WTC11 (cell line): ENCODE data around the gene SRP14. TPM values are rescaled to one million over a fixed set of nuclear protein-coding genes. Genes with fewer than 3 reads are reported as not detected.

Experiments used
- ATAC-seq: fragments of 200-7000 bp; cut with Tn5 transposase; 2 replicates; pipeline ENCODE4 v1.10.0; 2021; ENCODE audit warnings: mild to moderate bottlenecking, moderate library complexity
- CTCF ChIA-PET: fragments of 300-600 bp; sonication (Branson Sonifier 250); formaldehyde crosslinking; loops from one replicate; lab custom pipeline; 2021; ENCODE audit warnings: antibody characterized with exemption; lab: Charles Lee
- POLR2A ChIA-PET: fragments of 350-600 bp; sonication (Branson Sonifier 250); formaldehyde crosslinking; loops from one replicate; lab custom pipeline; 2021; ENCODE audit warnings: antibody characterized with exemption; lab: Charles Lee
- DNase-seq: peaks from one replicate; pipeline ENCODE4 v3.0.0; 2021; ENCODE audit warnings: low spot score
- H3K27ac Mint-ChIP-seq: 2 replicates; pipeline ENCODE4 v1.8.0; 2021; ENCODE audit warnings: mixed read lengths
- H3K27me3 Mint-ChIP-seq: 2 replicates; pipeline ENCODE4 v1.8.0; 2021; ENCODE audit warnings: low read depth, mild to moderate bottlenecking, moderate library complexity, mixed read lengths
- H3K36me3 Mint-ChIP-seq: 2 replicates; pipeline ENCODE4 v1.8.0; 2021; ENCODE audit warnings: mixed read lengths
- H3K4me1 Mint-ChIP-seq: 2 replicates; pipeline ENCODE4 v1.8.0; 2022; ENCODE audit warnings: mixed read lengths
- H3K4me3 Mint-ChIP-seq: 2 replicates; pipeline ENCODE4 v1.8.0; 2021; ENCODE audit warnings: mild to moderate bottlenecking, moderate library complexity, mixed read lengths
- H3K9me3 Mint-ChIP-seq: 2 replicates; pipeline ENCODE4 v1.8.0; 2021; ENCODE audit warnings: mixed read lengths
- AFF4 ChIP-seq: sonication (generic); formaldehyde crosslinking; IDR thresholded peaks from 2 replicates; pipeline ENCODE4 v1.8.1; 2023; ENCODE audit warnings: mild to moderate bottlenecking, missing genetic modification reagents, borderline replicate concordance
- E2F5 ChIP-seq: sonication (generic); formaldehyde crosslinking; IDR thresholded peaks from 2 replicates; pipeline ENCODE4 v1.8.1; 2022; ENCODE audit warnings: mild to moderate bottlenecking, moderate library complexity, missing genetic modification reagents
- ETV6 ChIP-seq: sonication (generic); formaldehyde crosslinking; IDR thresholded peaks from 2 replicates; pipeline ENCODE4 v1.8.1; 2022; ENCODE audit warnings: mild to moderate bottlenecking, missing genetic modification reagents
- GABPB1 ChIP-seq: sonication (generic); formaldehyde crosslinking; IDR thresholded peaks from 2 replicates; pipeline ENCODE4 v1.8.1; 2023; ENCODE audit warnings: mild to moderate bottlenecking, missing genetic modification reagents
- MAX ChIP-seq: sonication (generic); formaldehyde crosslinking; IDR thresholded peaks from 2 replicates; pipeline ENCODE4 v1.8.0; 2022; ENCODE audit warnings: mild to moderate bottlenecking, missing genetic modification reagents
- NFATC4 ChIP-seq: fragments of 250-450 bp; sonication (Bioruptor Pico); IDR thresholded peaks from 2 replicates; pipeline ENCODE4 v1.9.0; 2021; ENCODE audit warnings: mild to moderate bottlenecking
- SMAD4 ChIP-seq: sonication (generic); formaldehyde crosslinking; IDR thresholded peaks from 2 replicates; pipeline ENCODE4 v1.8.0; 2022; ENCODE audit warnings: mild to moderate bottlenecking, missing genetic modification reagents
- SP1 ChIP-seq: sonication (generic); formaldehyde crosslinking; conservative IDR thresholded peaks from 2 replicates; pipeline ENCODE4 v1.8.1; 2022; ENCODE audit warnings: missing genetic modification reagents
- TCF7 ChIP-seq: sonication (generic); formaldehyde crosslinking; IDR thresholded peaks from 2 replicates; pipeline ENCODE4 v1.8.0; 2022; ENCODE audit warnings: mild to moderate bottlenecking, low read depth, missing genetic modification reagents, moderate library complexity
- ZBTB21 ChIP-seq: sonication (generic); formaldehyde crosslinking; IDR thresholded peaks from 2 replicates; pipeline ENCODE4 v1.8.1; 2023; ENCODE audit warnings: mild to moderate bottlenecking, missing genetic modification reagents, borderline replicate concordance
- ZNF263 ChIP-seq: sonication (generic); formaldehyde crosslinking; IDR thresholded peaks from 2 replicates; pipeline ENCODE4 v1.8.1; 2022; ENCODE audit warnings: low read depth, mild to moderate bottlenecking, moderate library complexity, missing genetic modification reagents
- ZNF425 ChIP-seq: fragments of 250-450 bp; sonication (Bioruptor Pico); conservative IDR thresholded peaks from 2 replicates; pipeline ENCODE4 v1.9.0; 2021; ENCODE audit warnings: mild to moderate bottlenecking
- ZNF532 ChIP-seq: fragments of 250-450 bp; sonication (Bioruptor Pico); IDR thresholded peaks from 2 replicates; pipeline ENCODE4 v1.9.0; 2021; ENCODE audit warnings: mild to moderate bottlenecking, borderline replicate concordance
- ZNF671 ChIP-seq: fragments of 250-450 bp; sonication (Bioruptor Pico); IDR thresholded peaks from 2 replicates; pipeline ENCODE4 v1.8.0; 2021; ENCODE audit warnings: mild to moderate bottlenecking
- total RNA-seq: library from RNA; stranded (reverse); gene quantifications from 3 replicates; pipeline ENCODE4 v1.2.3, GENCODE V29; 2021

The SRP14 gene
- total RNA-seq, 1 experiment from 2014 or later = 190 TPM

- ChIA-PET CTCF (interaction anchor here (2.0 to 7.4 kb wide), 2 partner anchors 41 to 210 kb away, joined by 5 to 85 read pairs; partner anchors contain the start of gene BMF), POLR2A (no interaction called here)
- Mint-ChIP-seq H3K9me3 (no peaks in the 10 kb centered on the region), H3K36me3 (no peaks in the 10 kb centered on the region), H3K27me3 (no peaks in the 10 kb centered on the region), H3K4me1 (peaks cover 32% of the 10 kb centered on the region), H3K4me3 (no peak overlapping the region), H3K27ac (no peak overlapping the region)
- DNase-seq (no peak), ATAC-seq (no peak)
- TF ChIP-seq TCF7 (no peak), NFATC4 (CRISPR knock-in tag) (no peak), AFF4 (CRISPR knock-in tag) (no peak), SP1 (CRISPR knock-in tag) (no peak), ZNF532 (CRISPR knock-in tag) (no peak), E2F5 (no peak), MAX (CRISPR knock-in tag) (no peak), SMAD4 (CRISPR knock-in tag) (no peak), ETV6 (CRISPR knock-in tag) (no peak)
These were observed 26.2 kb upstream of the SRP14 start for GRCh38 chr15:40065166-40065565.

- H3K9me3 Mint-ChIP-seq = no peaks in the 10 kb centered on the region
- H3K27ac Mint-ChIP-seq = no peak overlapping the region; the same call in 1 of the 2 replicates
- ChIA-PET POLR2A (no interaction called here), CTCF (interaction anchor here (2.0 to 7.4 kb wide), 2 partner anchors 42 to 211 kb away, joined by 5 to 85 read pairs; partner anchors contain the start of gene BMF)
- TF ChIP-seq ZNF671 (CRISPR knock-in tag) (no peak), ZBTB21 (CRISPR knock-in tag) (no peak), ZNF263 (CRISPR knock-in tag) (no peak), ZNF425 (CRISPR knock-in tag) (no peak), GABPB1 (no peak), ZNF532 (CRISPR knock-in tag) (no peak)
- ATAC-seq (0 out of 2 replicates have a peak, but pooled peaks have one; percentile 19), DNase-seq (no peak)
- H3K27me3 Mint-ChIP-seq = no peaks in the 10 kb centered on the region
- H3K36me3 Mint-ChIP-seq = no peaks in the 10 kb centered on the region
- no peak overlapping the region for H3K4me3 Mint-ChIP-seq
- H3K4me1 Mint-ChIP-seq = peaks cover 27% of the 10 kb centered on the region
These were observed 25.4 kb upstream of the SRP14 start for GRCh38 chr15:40064231-40064894.
